ENCODE results near the gene TRAPPC5. TPM values are rescaled to one million over a fixed set of nuclear protein-coding genes. Genes with fewer than 3 reads are reported as not detected.
A peak's percentile ranks its signal among the peaks of the same experiment; 100 is the strongest.

The TRAPPC5 gene
- total RNA-seq, 1 experiment from 2014 or later: 101 TPM

DNA sequence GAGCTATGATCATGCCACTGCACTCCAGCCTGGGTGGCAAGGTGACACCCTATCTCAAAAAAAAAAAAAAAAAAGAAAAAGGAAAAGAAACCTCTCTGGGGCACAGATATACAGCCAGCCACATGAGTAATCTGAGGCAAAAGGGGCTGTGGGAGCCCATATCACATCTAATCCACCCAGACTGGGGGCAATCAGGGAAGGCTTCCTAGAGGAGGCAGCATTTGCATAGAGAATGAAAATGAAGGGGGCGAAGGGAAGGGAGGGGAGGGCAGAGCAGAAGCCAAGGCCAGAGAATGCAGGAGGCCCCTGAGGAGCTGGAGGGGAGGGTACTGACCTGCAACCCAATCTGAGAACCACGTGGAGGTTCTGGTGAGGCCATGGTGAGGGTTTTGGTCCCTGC lies 30.5 kb upstream of the TRAPPC5 start:
- Histone ChIP-seq H3K4me1 (ENCODE audit: control insufficient read depth in 1 of 2, insufficient read depth in 2 of 2, low read length in 2 of 2) (peaks cover 3 to 12% of the 10 kb centered on the region in 2 experiments), H3K9ac (ENCODE audit: low read length) (no peak overlapping the region), H3K36me3 (ENCODE audit: control insufficient read depth in 1 of 2, insufficient read depth in 2 of 2, low read length in 2 of 2) (0 out of 4 replicates have a peak, but pooled peaks cover 0 to 11% of the 10 kb centered on the region in 2 experiments), H3K27ac (ENCODE audit: low read depth, low read length) (no peak overlapping the region), H4K20me1 (ENCODE audit: insufficient read depth) (no peaks in the 10 kb centered on the region), H3K27me3 (ENCODE audit: insufficient read depth, low read length) (no peaks in the 10 kb centered on the region), H3K9me3 (ENCODE audit: control insufficient read depth in 1 of 2, insufficient read depth in 1 of 2, low read depth in 1 of 2, low read length in 2 of 2) (no peaks in the 10 kb centered on the region), H3K4me2 (ENCODE audit: low read length) (no peak overlapping the region), H3K79me2 (ENCODE audit: insufficient read depth, low read length) (no peaks in the 10 kb centered on the region), H2AFZ (ENCODE audit: low read depth, low read length, poor library complexity, severe bottlenecking) (no peak overlapping the region), H3K9me2 (ENCODE audit: insufficient read depth) (no peaks in the 10 kb centered on the region), H3K4me3 (replicated peaks in 1 of 2; ENCODE audit: low read depth in 1 of 2, low read length in 2 of 2) (no peak overlapping the region)
- intact Hi-C loops (cut with micrococcal nuclease): no loop called here
- ChIA-PET RAD21 (ENCODE audit: low non-redundant PET in 1 of 2, low total read pairs in 2 of 2, uncharacterized antibody in 2 of 2, unreplicated experiment in 2 of 2) (no interaction called here), CTCF (no interaction called here), POLR2A (no interaction called here)
- TF ChIP-seq EGR1 (IDR thresholded peaks at IDR 0.05; ENCODE audit: low read depth) (no peak), TCF7L2 (IDR thresholded peaks at IDR 0.05; ENCODE audit: borderline replicate concordance, extremely low read depth, insufficient read depth, insufficient read length) (no peak), JUND (IDR thresholded peaks at IDR 0.05) (no peak), SRF (IDR thresholded peaks at IDR 0.05; ENCODE audit: low read depth) (no peak), POLR2A (IDR thresholded peaks at IDR 0.05; ENCODE audit: borderline replicate concordance, extremely low read depth, insufficient read depth, insufficient read length) (no peak), ZFX (IDR thresholded peaks at IDR 0.05) (no peak), EZH2phosphoT487 (IDR thresholded peaks at IDR 0.05; ENCODE audit: borderline replicate concordance) (no peak), YY1 (IDR thresholded peaks at IDR 0.05; ENCODE audit: extremely low read depth, insufficient replicate concordance, low read depth, low read length) (no peak)
- DNase-seq (ENCODE audit: low read depth, low spot score) (no peak), ATAC-seq (no peak)
- no TSS peak for BruUV-seq (replicated peaks)

GRCh38 chr19:7652061-7652641 lies 28.5 kb upstream of the TRAPPC5 start:
- ChIA-PET RAD21 (ENCODE audit: low non-redundant PET in 1 of 2, low total read pairs in 2 of 2, uncharacterized antibody in 2 of 2, unreplicated experiment in 2 of 2) (no interaction called here), POLR2A (interaction anchor here (1.6 kb wide), 1 partner anchor 29 kb away, joined by 3 read pairs; the partner anchor contains the start of gene TRAPPC5), CTCF (interaction anchor here (0.7 to 1.6 kb wide), 6 partner anchors 9 to 147 kb away, joined by 3 to 8 read pairs (median 4); partner anchors contain the start of genes RETN and TRAPPC5)
- Histone ChIP-seq H3K9me3 (ENCODE audit: control insufficient read depth in 1 of 2, insufficient read depth in 1 of 2, low read depth in 1 of 2, low read length in 2 of 2) (no peaks in the 10 kb centered on the region), H4K20me1 (ENCODE audit: insufficient read depth) (no peaks in the 10 kb centered on the region), H3K4me3 (replicated peaks in 1 of 2; ENCODE audit: low read depth in 1 of 2, low read length in 2 of 2) (peak overlapping the region; percentile 15 to 49), H3K4me2 (ENCODE audit: low read length) (peak overlapping the region; percentile 74), H3K27ac (ENCODE audit: low read depth, low read length) (peak overlapping the region; percentile 32; the same call in 1 of the 2 replicates), H3K36me3 (ENCODE audit: control insufficient read depth in 1 of 2, insufficient read depth in 2 of 2, low read length in 2 of 2) (0 out of 4 replicates have a peak, but pooled peaks cover 0 to 3% of the 10 kb centered on the region in 2 experiments), H3K9ac (ENCODE audit: low read length) (peak overlapping the region; percentile 23; the same call in 1 of the 2 replicates), H2AFZ (ENCODE audit: low read depth, low read length, poor library complexity, severe bottlenecking) (peak overlapping the region; percentile 95), H3K27me3 (ENCODE audit: insufficient read depth, low read length) (no peaks in the 10 kb centered on the region), H3K4me1 (ENCODE audit: control insufficient read depth in 1 of 2, insufficient read depth in 2 of 2, low read length in 2 of 2) (peaks cover 3 to 12% of the 10 kb centered on the region in 2 experiments), H3K9me2 (ENCODE audit: insufficient read depth) (no peaks in the 10 kb centered on the region), H3K79me2 (ENCODE audit: insufficient read depth, low read length) (no peaks in the 10 kb centered on the region)
- BruUV-seq (replicated peaks): no TSS peak
- ATAC-seq: peak; percentile 83
- peak; percentile 74 for DNase-seq (ENCODE audit: low read depth, low spot score)
- intact Hi-C loops (cut with micrococcal nuclease): loop anchor here (1.0 kb wide), 1 partner anchor 147 kb away; no protein-coding TSS in a partner anchor
- TF ChIP-seq REST (IDR thresholded peaks at IDR 0.05; ENCODE audit: low read depth) (no peak), ELF1 (IDR thresholded peaks at IDR 0.05; ENCODE audit: borderline replicate concordance, low read depth) (no peak; the same call in 1 of the 2 replicates), CTCF (IDR thresholded peaks at IDR 0.05 in 2 of 3, conservative IDR thresholded peaks at IDR 0.05 in 1 of 3; ENCODE audit: borderline replicate concordance in 1 of 3, insufficient read depth in 1 of 3, low read depth in 2 of 3, low read length in 2 of 3) (peak; percentile 78 to 96 (median 95))
